Spleen (tissue), 7 donors: ENCODE measurements around the gene GPHB5.

ENCODE experiments used
- POLR2A ChIP-seq, 3 donors: fragments of 450-650 bp; IDR thresholded peaks; one replicate each; pipeline ENCODE4 v1.5.1; 2017; ENCODE audit warnings: antibody characterized with exemption in 3 of 3, mild to moderate bottlenecking in 1 of 3
- POLR2AphosphoS5 ChIP-seq, 3 donors: sonication (generic); formaldehyde crosslinking; IDR thresholded peaks; one replicate each; pipeline ENCODE4 v1.5.1; 2017; ENCODE audit warnings: antibody characterized with exemption in 3 of 3
- TF ChIP-seq, protein P1 (sequence below), 11 experiments: fragments of 200-600 bp in 7 of 11; fragments of 450-650 bp in 4 of 11; sonication (generic) in 4 of 11; IDR thresholded peaks in 8 of 11; conservative IDR thresholded peaks in 3 of 11; 1 replicate in 7 of 11; 2 replicates in 4 of 11; pipeline versions ENCODE4 v1.4.0 to v1.8.0; 2016 to 2021; ENCODE audit warnings: antibody characterized with exemption in 11 of 11, inconsistent platforms in 4 of 11, mild to moderate bottlenecking in 1 of 11
- donor health status: DM: no; HTN: no; CAD: no; lungs with moderate emphysema.
- donor health status: DM: no; HTN: no; CAD: no.
- donor health status: DM: no; HTN: no; CAD: no.

DNA sequence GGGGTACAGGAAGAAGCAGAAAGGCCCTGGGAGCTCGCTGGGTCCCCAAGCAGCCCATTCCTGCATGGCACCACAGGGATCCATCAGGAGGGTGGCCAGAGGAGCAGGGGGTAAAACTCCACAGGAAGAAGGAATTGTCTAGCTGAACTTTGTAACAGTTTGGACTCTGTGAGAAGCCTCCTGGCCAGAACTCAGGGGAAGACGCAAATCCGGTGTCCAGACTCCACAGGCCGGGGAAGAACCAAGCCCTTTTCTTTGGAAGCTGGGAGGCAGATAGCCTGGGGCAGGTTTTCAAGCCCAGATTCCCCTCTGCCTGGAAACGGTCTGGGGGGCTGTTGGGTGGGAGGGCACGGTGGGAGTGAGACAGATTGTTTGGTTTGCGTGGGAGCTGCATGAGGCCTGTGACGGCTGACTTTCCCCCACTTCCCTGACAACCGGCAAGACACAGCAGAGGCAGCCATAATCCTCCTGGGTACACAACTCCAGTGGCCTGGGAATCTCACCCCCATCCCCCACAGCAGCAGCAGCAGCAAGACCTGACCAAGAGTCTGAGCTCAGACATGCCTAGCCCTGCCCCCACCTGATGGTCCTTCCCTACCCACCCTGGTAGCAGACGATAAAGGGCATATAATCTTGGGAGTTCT lies 16.7 kb downstream of the GPHB5 start:
- TF ChIP-seq, protein P1, sequence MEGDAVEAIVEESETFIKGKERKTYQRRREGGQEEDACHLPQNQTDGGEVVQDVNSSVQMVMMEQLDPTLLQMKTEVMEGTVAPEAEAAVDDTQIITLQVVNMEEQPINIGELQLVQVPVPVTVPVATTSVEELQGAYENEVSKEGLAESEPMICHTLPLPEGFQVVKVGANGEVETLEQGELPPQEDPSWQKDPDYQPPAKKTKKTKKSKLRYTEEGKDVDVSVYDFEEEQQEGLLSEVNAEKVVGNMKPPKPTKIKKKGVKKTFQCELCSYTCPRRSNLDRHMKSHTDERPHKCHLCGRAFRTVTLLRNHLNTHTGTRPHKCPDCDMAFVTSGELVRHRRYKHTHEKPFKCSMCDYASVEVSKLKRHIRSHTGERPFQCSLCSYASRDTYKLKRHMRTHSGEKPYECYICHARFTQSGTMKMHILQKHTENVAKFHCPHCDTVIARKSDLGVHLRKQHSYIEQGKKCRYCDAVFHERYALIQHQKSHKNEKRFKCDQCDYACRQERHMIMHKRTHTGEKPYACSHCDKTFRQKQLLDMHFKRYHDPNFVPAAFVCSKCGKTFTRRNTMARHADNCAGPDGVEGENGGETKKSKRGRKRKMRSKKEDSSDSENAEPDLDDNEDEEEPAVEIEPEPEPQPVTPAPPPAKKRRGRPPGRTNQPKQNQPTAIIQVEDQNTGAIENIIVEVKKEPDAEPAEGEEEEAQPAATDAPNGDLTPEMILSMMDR (IDR thresholded peaks at IDR 0.05 in 8 of 11, conservative IDR thresholded peaks at IDR 0.05 in 3 of 11) = no peak
- TF ChIP-seq POLR2A (IDR thresholded peaks at IDR 0.05) = no peak
- TF ChIP-seq POLR2AphosphoS5 (IDR thresholded peaks at IDR 0.05) = no peak
